HepG2 (cell line): ENCODE measurements around the gene METRNL.

Experiments used
- POLR2AphosphoS5 ChIP-seq: IDR thresholded peaks from 2 replicates; pipeline ENCODE4 v1.6.1; 2012; ENCODE audit warnings: low read depth, low read length
- ZC3H4 ChIP-seq: sonication (generic); formaldehyde crosslinking; IDR thresholded peaks from 2 replicates; pipeline ENCODE4 v1.4.0; 2020; ENCODE audit warnings: missing genetic modification reagents, borderline replicate concordance
- ZNF792 ChIP-seq: IDR thresholded peaks from 2 replicates; pipeline ENCODE4 v1.6.1; 2016

- TF ChIP-seq POLR2AphosphoS5 (no peak), ZC3H4 (no peak), ZNF792 (CRISPR knock-in tag) (no peak)
Measured at GRCh38 chr17:83072600-83073358, 6.6 kb upstream of the METRNL start.
